Gastroesophageal sphincter (tissue), 4 donors: ENCODE data around the gene FRA10AC1. TPM values are rescaled to one million over a fixed set of nuclear protein-coding genes. Genes with fewer than 3 reads are reported as not detected.

Experiments
- ATAC-seq: fragments of 150-250 bp; one replicate; pipeline ENCODE4 v1.9.1; 2016; ENCODE audit warnings: mild to moderate bottlenecking, moderate library complexity
- H3K27ac ChIP-seq, 4 donors: fragments of 200-600 bp; sonication (generic) in 3 of 4; 1 replicate in 3 of 4; 2 replicates in 1 of 4; pipeline ENCODE4 v1.5.1; 2016 to 2019
- H3K27me3 ChIP-seq: fragments of 200-600 bp; sonication (generic); one replicate; pipeline ENCODE4 v1.5.1; 2019
- H3K36me3 ChIP-seq, 2 donors: fragments of 200-600 bp; sonication (generic); one replicate each; pipeline ENCODE4 v1.5.1; 2019; ENCODE audit warnings: control low read depth in 1 of 2
- H3K4me1 ChIP-seq, 3 donors: fragments of 200-600 bp; sonication (generic); 1 replicate in 2 of 3; 2 replicates in 1 of 3; pipeline ENCODE4 v1.5.1; 2016 to 2019; ENCODE audit warnings: control low read depth in 2 of 3
- H3K4me3 ChIP-seq, 2 donors: fragments of 200-600 bp; sonication (generic); one replicate each; pipeline ENCODE4 v1.5.1; 2019; ENCODE audit warnings: mild to moderate bottlenecking in 1 of 2, moderate library complexity in 1 of 2
- H3K9me3 ChIP-seq, 3 donors: fragments of 200-600 bp; sonication (generic); one replicate each; pipeline ENCODE4 v1.5.1; 2017 to 2019; ENCODE audit warnings: control low read depth in 2 of 3
- CTCF ChIP-seq, 4 experiments: fragments of 200-600 bp in 2 of 4; fragments of 450-650 bp in 2 of 4; sonication (generic) in 1 of 4; IDR thresholded peaks; one replicate each; pipeline ENCODE4 v1.5.1; 2017 to 2019; ENCODE audit warnings: antibody characterized with exemption in 4 of 4, mild to moderate bottlenecking in 2 of 4, moderate library complexity in 2 of 4
- EP300 ChIP-seq: sonication (generic); formaldehyde crosslinking; IDR thresholded peaks from one replicate; pipeline ENCODE4 v1.6.1; 2017; ENCODE audit warnings: antibody characterized with exemption, mild to moderate bottlenecking
- POLR2A ChIP-seq, 2 donors: fragments of 450-650 bp; IDR thresholded peaks; one replicate each; pipeline ENCODE4 v1.6.1; 2017; ENCODE audit warnings: antibody characterized with exemption in 2 of 2, mild to moderate bottlenecking in 2 of 2, moderate library complexity in 1 of 2
- POLR2AphosphoS5 ChIP-seq: sonication (generic); formaldehyde crosslinking; IDR thresholded peaks from one replicate; pipeline ENCODE4 v1.6.1; 2017; ENCODE audit warnings: antibody characterized with exemption
- WGBS, 2 donors: methylation state at CpG; one replicate each; pipeline ENCODE4 v1.1.5; 2018; ENCODE audit warnings: low coverage in 1 of 2; 5-methylcytosine and 5-hydroxymethylcytosine counted together
- total RNA-seq, 4 donors: library from RNA; depleted of rRNA; stranded (reverse); fragments of >200 nt; gene quantifications; one replicate each; pipeline ENCODE4 v1.1.0, GENCODE V29; 2016

The FRA10AC1 gene
- total RNA-seq, 4 donors from 2014 or later, result 8.4 to 28.6 (median 14.3) TPM

- peaks cover 4% of the 10 kb centered on the region for H3K27me3 ChIP-seq
- H3K4me1 ChIP-seq, result no peaks in the 10 kb centered on the region
- no peak for ATAC-seq
- H3K27ac ChIP-seq, result no peak overlapping the region
- no peaks in the 10 kb centered on the region for H3K36me3 ChIP-seq
- no peaks in the 10 kb centered on the region for H3K9me3 ChIP-seq
- no peak overlapping the region for H3K4me3 ChIP-seq
- WGBS, 2 donors, result 61% methylated on average over 7 of the region's 7 CpGs; no CpG with 5 or more reads in 1 of the 2 donors
- TF ChIP-seq POLR2AphosphoS5 (no peak), POLR2A (IDR thresholded peaks at IDR 0.05) (no peak), CTCF (IDR thresholded peaks at IDR 0.05) (no peak)
These were observed 72.6 kb downstream of the FRA10AC1 start for GRCh38 chr10:93629647-93630305.

GRCh38 chr10:93628858-93629257 lies 73.5 kb downstream of the FRA10AC1 start:
- Histone ChIP-seq H3K27ac (no peak overlapping the region), H3K4me3 (no peak overlapping the region), H3K9me3 (no peaks in the 10 kb centered on the region), H3K27me3 (peaks cover 4% of the 10 kb centered on the region), H3K36me3 (no peaks in the 10 kb centered on the region), H3K4me1 (no peaks in the 10 kb centered on the region)
- TF ChIP-seq POLR2A (IDR thresholded peaks at IDR 0.05), result no peak
- TF ChIP-seq CTCF (IDR thresholded peaks at IDR 0.05), result no peak
- no peak for TF ChIP-seq POLR2AphosphoS5
- TF ChIP-seq EP300, result no peak
- no peak for ATAC-seq
- 90% methylated on average over 4 of the region's 4 CpGs; no CpG with 5 or more reads in 1 of the 2 donors for WGBS, 2 donors

GRCh38 chr10:93622942-93623341 lies 79.5 kb downstream of the FRA10AC1 start:
- no peaks in the 10 kb centered on the region for H3K36me3 ChIP-seq
- no peaks in the 10 kb centered on the region for H3K9me3 ChIP-seq
- no peaks in the 10 kb centered on the region for H3K4me1 ChIP-seq
- 85 to 100% methylated on average over 1 of the region's 1 CpG for WGBS, 2 donors
- H3K27ac ChIP-seq, result no peak overlapping the region
- no peak for ATAC-seq
- H3K4me3 ChIP-seq, result no peak overlapping the region
- no peaks in the 10 kb centered on the region for H3K27me3 ChIP-seq
- no peak for TF ChIP-seq CTCF (IDR thresholded peaks at IDR 0.05)
- TF ChIP-seq POLR2AphosphoS5, result no peak
- no peak for TF ChIP-seq EP300
- TF ChIP-seq POLR2A (IDR thresholded peaks at IDR 0.05), result no peak

GRCh38 chr10:93620925-93621324 lies 81.5 kb downstream of the FRA10AC1 start:
- no peaks in the 10 kb centered on the region for H3K9me3 ChIP-seq
- no peak for TF ChIP-seq EP300
- no peak overlapping the region for H3K27ac ChIP-seq
- H3K4me3 ChIP-seq, result no peak overlapping the region
- no peaks in the 10 kb centered on the region for H3K27me3 ChIP-seq
- WGBS, 2 donors, result 51 to 85% methylated on average over 4 to 6 of the region's 7 CpGs
- no peaks in the 10 kb centered on the region for H3K4me1 ChIP-seq
- H3K36me3 ChIP-seq, result no peaks in the 10 kb centered on the region
- no peak for ATAC-seq

Other genes starting within 250 kb of the FRA10AC1 start
- gene MYOF, start 220.3 kb downstream of the FRA10AC1 start, total RNA-seq, result 100 to 1,000 TPM in 3 of 4 donors, 10 to 100 TPM in 1; 98.0 to 157 (median 126) TPM
- 1 to 10 TPM in 1 of 4 donors, under 1 TPM in 2, not detected in 1; 0.13 to 3.6 (median 0.35) TPM for gene CEP55, start 206.0 kb downstream of the FRA10AC1 start, total RNA-seq
- not detected for gene FFAR4, start 135.9 kb downstream of the FRA10AC1 start, total RNA-seq
- 10 to 100 TPM in 1 of 4 donors, 1 to 10 TPM in 1, not detected in 2; 1.9 to 10.6 TPM for gene RBP4, start 101.4 kb downstream of the FRA10AC1 start, total RNA-seq
- not detected for gene PDE6C, start 90.1 kb downstream of the FRA10AC1 start, total RNA-seq
- gene LGI1, start 55.3 kb upstream of the FRA10AC1 start, total RNA-seq, result 1 to 10 TPM in 1 of 4 donors, under 1 TPM in 2, not detected in 1; 0.17 to 1.9 (median 0.35) TPM
- gene SLC35G1, start 191.4 kb upstream of the FRA10AC1 start, total RNA-seq, result 1 to 10 TPM; 3.4 to 5.5 (median 4.7) TPM